Brain microvascular endothelial cell (primary cell): ENCODE measurements around the gene C3orf22.

ENCODE experiments used
- DNase-seq: peaks from one replicate; pipeline ENCODE4 v3.0.0-alpha.2; 2020
- H3K27ac ChIP-seq: fragments of 250-450 bp; sonication (Bioruptor Pico); 2 replicates; pipeline ENCODE4 v1.5.1; 2020; ENCODE audit warnings: mild to moderate bottlenecking, moderate library complexity
- H3K27me3 ChIP-seq: fragments of 250-450 bp; sonication (Bioruptor Pico); replicated peaks from 2 replicates; pipeline ENCODE4 v1.5.1; 2020; ENCODE audit warnings: mild to moderate bottlenecking
- H3K36me3 ChIP-seq: fragments of 250-450 bp; sonication (Bioruptor Pico); replicated peaks from 2 replicates; pipeline ENCODE4 v1.5.1; 2020; ENCODE audit warnings: mild to moderate bottlenecking
- H3K4me3 ChIP-seq: 2 replicates; pipeline ENCODE4 v1.5.1; 2011; ENCODE audit warnings: low read depth, mild to moderate bottlenecking, control low read depth, low read length, moderate library complexity
- in situ Hi-C: cut with HindIII; loops from 2 replicates; pipeline ENCODE4 v1.10.0; 2017; ENCODE audit warnings: low sequenced_read_pairs, low pct_ligation_motif_present
- TF ChIP-seq, protein P1 (sequence below): IDR thresholded peaks from 2 replicates; pipeline ENCODE4 v1.5.1; 2011; ENCODE audit warnings: low read depth, mild to moderate bottlenecking, moderate library complexity, low read length, control low read depth, inconsistent platforms; ENCODE audit errors: missing control alignments

C3orf22 gene

DNA sequence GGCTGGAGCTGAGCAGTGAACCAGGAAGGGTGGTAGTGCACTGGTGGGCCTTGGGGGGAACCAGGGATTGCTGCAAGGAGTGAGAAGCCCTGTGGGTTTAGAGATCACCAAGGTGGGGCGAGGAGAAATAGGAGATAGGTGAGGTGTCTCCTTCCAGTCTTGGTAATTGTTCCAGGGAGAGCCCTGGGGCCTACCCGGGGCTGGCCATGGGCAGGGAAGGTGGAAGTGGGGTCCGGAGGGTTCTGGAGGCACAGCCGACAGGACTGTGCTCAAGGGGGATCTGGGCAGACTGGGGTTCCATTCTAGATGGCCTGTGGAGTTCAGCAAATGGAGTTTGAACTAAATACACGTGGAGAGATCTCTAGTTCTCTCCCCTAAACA, 30.3 kb downstream of the C3orf22 start:
- DNase-seq, result no peak
- in situ Hi-C loops, result no loop called here
- Histone ChIP-seq H3K36me3 (no peaks in the 10 kb centered on the region), H3K4me3 (no peak overlapping the region), H3K27ac (no peak overlapping the region), H3K27me3 (peaks cover 24% of the 10 kb centered on the region)
- TF ChIP-seq, protein P1, sequence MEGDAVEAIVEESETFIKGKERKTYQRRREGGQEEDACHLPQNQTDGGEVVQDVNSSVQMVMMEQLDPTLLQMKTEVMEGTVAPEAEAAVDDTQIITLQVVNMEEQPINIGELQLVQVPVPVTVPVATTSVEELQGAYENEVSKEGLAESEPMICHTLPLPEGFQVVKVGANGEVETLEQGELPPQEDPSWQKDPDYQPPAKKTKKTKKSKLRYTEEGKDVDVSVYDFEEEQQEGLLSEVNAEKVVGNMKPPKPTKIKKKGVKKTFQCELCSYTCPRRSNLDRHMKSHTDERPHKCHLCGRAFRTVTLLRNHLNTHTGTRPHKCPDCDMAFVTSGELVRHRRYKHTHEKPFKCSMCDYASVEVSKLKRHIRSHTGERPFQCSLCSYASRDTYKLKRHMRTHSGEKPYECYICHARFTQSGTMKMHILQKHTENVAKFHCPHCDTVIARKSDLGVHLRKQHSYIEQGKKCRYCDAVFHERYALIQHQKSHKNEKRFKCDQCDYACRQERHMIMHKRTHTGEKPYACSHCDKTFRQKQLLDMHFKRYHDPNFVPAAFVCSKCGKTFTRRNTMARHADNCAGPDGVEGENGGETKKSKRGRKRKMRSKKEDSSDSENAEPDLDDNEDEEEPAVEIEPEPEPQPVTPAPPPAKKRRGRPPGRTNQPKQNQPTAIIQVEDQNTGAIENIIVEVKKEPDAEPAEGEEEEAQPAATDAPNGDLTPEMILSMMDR, result no peak

DNA sequence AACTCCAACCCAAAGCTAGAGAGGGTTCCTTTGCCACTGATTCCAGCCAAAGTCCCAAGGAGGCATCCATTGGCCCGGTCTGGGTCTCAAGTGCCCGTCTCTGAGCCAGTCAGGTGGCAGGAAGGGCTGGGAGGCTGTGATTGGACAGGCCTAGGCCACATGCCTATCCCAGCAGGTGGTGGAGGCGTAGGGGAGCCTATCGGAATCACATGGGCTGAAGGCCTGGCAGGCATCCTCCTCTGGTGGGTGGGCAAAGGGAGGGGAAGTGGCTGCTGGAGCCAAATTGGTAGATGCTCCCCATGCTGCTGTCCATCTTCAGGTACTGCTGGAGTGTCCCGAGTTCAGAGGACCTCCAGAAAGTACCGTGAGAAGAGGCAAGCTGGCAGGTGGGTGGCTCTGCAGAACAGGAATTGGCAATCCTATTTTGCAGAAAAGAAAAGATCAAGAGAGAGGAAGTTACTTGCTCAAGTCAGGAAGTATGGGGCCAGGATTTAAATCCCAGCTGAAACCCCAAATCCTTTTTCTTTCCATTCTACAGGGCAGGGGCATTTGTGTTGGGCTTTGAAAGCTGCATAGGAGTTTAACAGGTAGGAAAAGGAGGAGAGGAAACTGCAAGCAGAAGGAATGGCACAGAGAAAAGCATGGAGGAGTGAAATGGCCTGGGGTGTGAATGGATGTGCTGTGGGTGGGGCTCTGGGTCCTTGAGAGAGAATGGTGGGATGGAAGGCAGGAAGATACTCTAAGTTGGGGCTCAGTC, 31.1 kb downstream of the C3orf22 start:
- H3K36me3 ChIP-seq, result no peaks in the 10 kb centered on the region
- in situ Hi-C loops, result no loop called here
- DNase-seq, result no peak
- H3K27me3 ChIP-seq, result peaks cover 22% of the 10 kb centered on the region
- TF ChIP-seq, protein P1, result no peak
- H3K27ac ChIP-seq, result no peak overlapping the region
- no peak overlapping the region for H3K4me3 ChIP-seq

DNA sequence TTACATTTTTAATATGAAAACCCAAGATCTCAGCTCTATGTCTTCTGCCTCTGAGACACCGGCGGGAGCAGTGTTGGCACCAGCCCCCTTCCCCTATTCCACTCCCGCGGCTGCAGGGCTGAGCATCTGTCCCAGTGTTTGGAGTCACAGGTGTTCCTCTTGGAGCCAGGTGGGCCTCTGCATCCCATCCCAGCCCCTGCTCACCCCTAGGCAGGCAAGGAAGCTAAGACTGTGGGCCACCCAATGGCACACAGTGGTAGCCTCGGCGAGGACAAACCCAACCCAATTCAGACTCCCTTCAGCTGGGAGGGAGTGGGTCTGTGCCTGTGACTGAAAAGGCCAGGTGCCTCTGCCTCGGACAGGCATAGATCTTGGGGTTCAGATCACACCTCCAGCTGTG, 31.7 kb downstream of the C3orf22 start:
- peaks cover 19% of the 10 kb centered on the region for H3K27me3 ChIP-seq
- no peak overlapping the region for H3K4me3 ChIP-seq
- in situ Hi-C loops, result no loop called here
- no peaks in the 10 kb centered on the region for H3K36me3 ChIP-seq
- TF ChIP-seq, protein P1, result no peak
- no peak overlapping the region for H3K27ac ChIP-seq
- no peak for DNase-seq

DNA sequence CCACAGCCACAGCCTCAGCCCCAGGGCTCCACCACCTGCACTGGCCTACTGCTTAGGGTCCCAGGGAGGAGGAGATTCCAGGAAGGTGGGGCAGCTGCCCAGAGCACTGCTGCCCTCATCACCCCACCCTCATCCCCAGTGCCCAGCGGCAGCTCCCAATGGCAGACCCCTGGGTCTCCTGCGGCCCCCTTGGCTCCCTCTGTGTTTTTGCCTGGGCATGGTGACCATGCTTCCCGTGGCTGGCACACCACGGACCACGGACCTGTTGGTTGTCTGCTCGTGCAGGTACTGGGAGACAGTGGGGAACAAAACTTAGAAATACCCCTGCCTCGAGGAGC, 32.1 kb downstream of the C3orf22 start:
- TF ChIP-seq, protein P1, result no peak
- no peaks in the 10 kb centered on the region for H3K36me3 ChIP-seq
- in situ Hi-C loops, result no loop called here
- no peak overlapping the region for H3K4me3 ChIP-seq
- H3K27me3 ChIP-seq, result peaks cover 16% of the 10 kb centered on the region
- DNase-seq, result no peak
- no peak overlapping the region for H3K27ac ChIP-seq

DNA sequence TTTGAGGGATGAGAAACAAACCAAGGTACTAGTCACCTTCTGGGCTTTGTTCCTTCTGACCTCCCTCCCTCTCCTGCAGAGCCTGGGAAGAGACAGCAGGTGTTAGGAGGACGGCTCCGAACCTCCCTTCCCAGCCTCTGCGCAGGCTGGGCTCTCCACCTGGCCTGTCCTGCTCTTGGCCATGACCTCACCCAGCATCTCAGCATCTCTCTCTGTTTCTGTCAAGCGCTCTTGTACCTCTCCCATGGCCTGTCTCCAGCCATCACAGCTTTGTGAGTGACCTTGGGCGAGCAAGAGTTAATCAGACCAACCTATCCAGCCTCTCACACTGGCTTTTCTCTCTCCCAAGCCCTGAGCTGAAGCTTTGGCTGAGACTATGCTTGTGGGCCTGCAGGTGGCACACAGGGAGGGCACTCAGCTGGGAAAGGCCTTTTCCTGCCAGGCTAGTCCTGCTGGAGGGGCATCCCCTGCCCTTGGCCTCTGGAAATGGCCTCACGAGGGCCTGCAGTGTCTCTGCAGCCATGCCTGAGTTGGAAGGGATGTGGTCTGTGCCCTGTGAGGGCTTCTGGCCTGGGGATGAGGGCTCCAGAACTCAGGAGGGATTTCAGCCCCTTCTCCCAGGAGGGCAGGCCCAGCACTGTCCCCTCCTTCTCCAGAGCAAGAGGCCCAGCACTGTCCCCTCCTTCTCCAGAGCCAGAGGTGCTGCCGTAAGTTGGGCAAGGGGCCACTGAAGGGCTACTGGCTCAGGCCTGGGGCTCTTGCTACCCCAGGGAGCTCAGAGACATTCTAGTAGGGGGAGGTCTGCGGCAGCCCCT, 32.7 kb downstream of the C3orf22 start:
- no peaks in the 10 kb centered on the region for H3K36me3 ChIP-seq
- no peak for DNase-seq
- H3K27me3 ChIP-seq, result peaks cover 13% of the 10 kb centered on the region
- TF ChIP-seq, protein P1, result no peak
- in situ Hi-C loops, result no loop called here
- no peak overlapping the region for H3K27ac ChIP-seq
- no peak overlapping the region for H3K4me3 ChIP-seq
